ENCODE results near the gene DPH6.

DPH6 gene

GRCh38 chr15:35540021-35540420 lies 5.9 kb downstream of the DPH6 start:
- no peak for DNase-seq

GRCh38 chr15:35535365-35535916 lies 10.5 kb downstream of the DPH6 start:
- no peak for DNase-seq

- no peak for DNase-seq
These were observed 12.5 kb downstream of the DPH6 start for GRCh38 chr15:35533130-35534110.

GRCh38 chr15:35530698-35531097 lies 15.3 kb downstream of the DPH6 start:
- DNase-seq, result no peak

DNA sequence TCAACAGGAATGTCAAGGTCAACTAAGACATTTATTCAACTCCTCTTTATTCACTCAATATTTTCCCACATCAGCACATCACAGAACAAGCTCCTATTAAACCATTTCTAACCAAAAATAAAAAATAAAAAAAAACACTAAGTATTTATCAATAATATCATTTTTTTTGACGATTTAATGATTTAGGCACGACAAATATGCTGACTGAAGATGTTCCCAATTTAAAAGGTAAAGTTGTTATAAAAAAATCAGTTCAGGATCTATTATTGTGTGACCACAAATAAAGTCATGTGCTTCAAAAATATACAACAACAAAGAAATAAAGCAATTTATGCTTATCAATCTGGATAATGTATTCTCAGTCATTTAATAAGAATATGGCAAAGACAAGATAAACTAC lies 16.2 kb downstream of the DPH6 start:
- DNase-seq, result no peak

- DNase-seq, result no peak
These were observed 23.9 kb downstream of the DPH6 start for GRCh38 chr15:35522061-35522460.

GRCh38 chr15:35519541-35520149 lies 26.3 kb downstream of the DPH6 start:
- no peak for DNase-seq

GRCh38 chr15:35519052-35519451 lies 26.9 kb downstream of the DPH6 start:
- DNase-seq, result no peak

- no peak for DNase-seq
These were observed 31.2 kb downstream of the DPH6 start for GRCh38 chr15:35514759-35515158.

DNA sequence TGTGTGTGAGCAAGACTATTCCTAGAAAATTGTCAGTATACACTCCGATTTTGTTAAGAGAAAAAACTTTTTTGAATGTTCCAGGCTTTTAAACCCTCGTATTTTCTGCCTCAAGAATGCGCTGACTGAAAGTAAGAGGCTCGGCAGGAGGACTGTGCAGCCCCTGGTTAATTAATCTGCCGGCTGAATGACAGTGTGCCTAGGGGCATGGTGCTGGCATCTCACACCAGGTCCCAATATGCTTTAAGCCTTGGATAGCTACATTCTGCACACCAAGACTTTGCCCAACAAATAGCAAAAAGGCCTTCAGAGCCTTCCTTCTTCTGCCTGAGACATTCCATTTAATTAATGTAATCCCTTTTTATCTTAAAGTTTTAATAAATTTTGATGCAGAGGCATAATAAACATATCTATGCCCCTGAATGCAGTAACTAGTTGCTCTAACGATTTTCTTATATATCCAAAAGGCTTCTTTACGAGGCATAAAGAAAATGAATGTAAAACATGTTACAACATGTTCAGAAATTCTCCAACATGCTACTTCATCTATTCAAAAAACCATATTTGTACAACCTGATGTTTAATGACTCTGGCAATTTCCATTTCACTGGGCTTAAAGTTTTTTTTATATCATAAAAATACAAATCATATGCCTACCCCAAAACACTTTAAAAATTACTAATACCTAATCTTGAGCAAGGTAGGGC lies 37.9 kb downstream of the DPH6 start:
- no peak for DNase-seq

DNA sequence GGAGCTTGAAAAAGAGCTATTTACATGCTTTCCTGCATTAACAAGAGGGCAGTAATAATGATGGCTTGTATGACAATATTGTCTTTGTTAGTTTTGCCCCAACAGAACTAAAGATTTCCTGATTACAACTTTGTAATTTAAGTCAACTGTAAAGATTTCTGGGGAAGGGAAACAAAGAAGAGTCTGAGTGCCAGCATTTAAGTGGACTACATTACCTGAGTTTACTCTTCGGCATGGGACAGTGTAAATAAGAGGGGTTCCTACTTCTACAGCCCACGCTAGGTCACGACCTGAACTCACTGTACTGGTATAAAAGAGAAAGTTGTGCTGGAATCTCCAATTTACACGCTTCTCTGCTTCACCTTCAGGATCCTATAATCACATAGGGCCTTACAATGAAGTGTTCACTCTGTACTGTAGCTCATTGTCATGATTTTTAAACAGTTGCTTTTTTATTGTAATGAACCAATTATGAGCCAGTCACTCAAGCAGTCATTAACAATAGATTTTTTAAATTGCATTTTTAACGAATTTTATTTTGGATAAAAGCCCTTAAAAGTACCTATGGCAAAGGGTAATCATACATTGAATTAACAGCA lies 39.6 kb downstream of the DPH6 start:
- DNase-seq, result no peak

DNA sequence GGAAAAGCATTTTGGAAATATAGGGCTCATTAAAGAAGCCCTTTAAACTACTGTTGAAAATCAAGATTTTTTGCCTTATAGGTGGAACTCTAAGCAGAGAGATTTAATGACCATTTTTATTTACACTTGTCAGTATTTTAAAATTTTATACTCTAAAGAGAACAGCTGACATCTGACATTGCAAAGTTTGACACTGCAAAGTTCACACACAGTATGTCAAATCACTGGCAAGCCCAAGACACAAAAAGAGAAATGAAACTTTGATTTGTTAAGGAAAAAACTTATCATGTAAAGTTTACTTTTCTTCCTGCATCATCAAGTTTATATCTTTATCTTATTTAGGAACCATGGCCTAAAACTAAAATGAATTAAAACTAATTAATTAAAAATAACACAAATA lies 40.2 kb downstream of the DPH6 start:
- peak; percentile 8 for DNase-seq

GRCh38 chr15:35505141-35505540 lies 40.8 kb downstream of the DPH6 start:
- no peak for DNase-seq

DNA sequence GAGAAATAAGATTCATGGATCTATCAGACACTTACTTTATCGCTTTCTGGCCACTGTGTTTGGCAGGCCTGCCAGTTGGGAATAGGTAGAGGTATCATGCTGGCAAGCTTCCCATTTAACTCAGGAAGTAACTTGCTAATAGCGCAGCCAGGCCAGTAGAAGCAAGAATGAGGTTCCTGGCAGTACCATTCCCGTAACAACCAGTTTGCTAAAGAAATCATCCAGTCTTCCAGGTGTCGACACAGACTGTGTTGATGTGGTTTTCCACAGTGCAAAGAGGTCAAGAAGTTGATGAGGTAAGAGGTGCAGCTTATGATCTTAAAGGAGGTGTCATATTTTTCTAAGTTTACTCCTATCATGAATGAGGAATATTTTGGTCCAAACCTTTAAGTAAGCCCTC lies 46.2 kb downstream of the DPH6 start:
- no peak for DNase-seq

GRCh38 chr15:35496585-35496984 lies 49.4 kb downstream of the DPH6 start:
- DNase-seq, result no peak

- DNase-seq, result no peak
These were observed 50.9 kb downstream of the DPH6 start for GRCh38 chr15:35495080-35495479.

- no peak for DNase-seq
These were observed 54.0 kb downstream of the DPH6 start for GRCh38 chr15:35491999-35492398.

- no peak for DNase-seq
These were observed 54.8 kb downstream of the DPH6 start for GRCh38 chr15:35491173-35491572.

DNA sequence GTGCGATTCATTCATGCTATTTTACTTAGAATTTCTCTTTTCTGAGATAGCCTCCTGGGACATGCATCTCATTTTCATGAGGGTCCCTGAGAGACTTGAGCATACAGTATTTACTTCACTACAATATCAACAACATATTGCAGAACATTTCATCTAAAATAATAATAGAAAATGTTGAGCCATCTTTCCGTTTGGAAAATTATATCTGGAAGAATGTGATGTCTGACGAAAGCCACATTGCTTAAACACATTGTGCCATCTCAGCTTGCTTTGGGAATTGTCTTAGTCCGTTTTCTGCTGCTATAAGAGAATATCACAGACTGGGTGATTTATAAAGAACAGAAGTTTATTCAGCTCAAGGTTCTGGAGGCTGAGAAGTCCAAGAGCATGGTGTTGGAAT lies 55.5 kb downstream of the DPH6 start:
- DNase-seq, result no peak

DNA sequence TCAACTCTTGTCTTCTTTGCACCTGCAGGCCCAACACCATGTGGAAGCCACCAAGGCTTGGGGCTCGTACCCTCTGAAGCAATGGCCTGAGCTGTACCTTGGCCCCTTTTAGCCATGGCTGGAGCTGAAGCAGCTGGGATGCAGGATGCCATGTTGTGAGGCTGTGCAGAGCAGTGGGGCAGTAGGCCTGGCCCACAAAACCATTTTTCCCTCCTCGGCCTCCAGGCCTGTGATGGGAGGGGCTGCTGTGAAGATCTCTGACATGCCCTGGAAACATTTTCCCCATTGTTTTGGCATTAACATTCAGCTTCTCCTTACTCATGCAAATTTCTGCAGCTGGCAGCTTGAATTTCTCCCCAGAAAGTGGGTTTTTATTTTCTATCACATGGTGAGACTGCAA lies 58.5 kb downstream of the DPH6 start:
- no peak for DNase-seq

- DNase-seq, result no peak
These were observed 59.7 kb downstream of the DPH6 start for GRCh38 chr15:35486296-35486695.

- DNase-seq, result no peak
These were observed 60.6 kb downstream of the DPH6 start for GRCh38 chr15:35485411-35485810.

Measured in RPMI8226 (cell line).